Daoy (cell line): ENCODE results near the gene CSMD2. TPM values are rescaled to one million over a fixed set of nuclear protein-coding genes. Genes with fewer than 3 reads are reported as not detected.

Experiments used
- DNase-seq: peaks from one replicate; pipeline ENCODE4 v3.0.0-alpha.2; 2015; ENCODE audit warnings: low read depth
- total RNA-seq: library from RNA; depleted of rRNA; stranded (reverse); fragments of >200 nt; shearing (Covaris generic); gene quantifications from 2 replicates; pipeline ENCODE4 v1.2.3, GENCODE V29; 2014

The CSMD2 gene
- total RNA-seq, 1 experiment from 2014 or later = 5.0 TPM

DNA sequence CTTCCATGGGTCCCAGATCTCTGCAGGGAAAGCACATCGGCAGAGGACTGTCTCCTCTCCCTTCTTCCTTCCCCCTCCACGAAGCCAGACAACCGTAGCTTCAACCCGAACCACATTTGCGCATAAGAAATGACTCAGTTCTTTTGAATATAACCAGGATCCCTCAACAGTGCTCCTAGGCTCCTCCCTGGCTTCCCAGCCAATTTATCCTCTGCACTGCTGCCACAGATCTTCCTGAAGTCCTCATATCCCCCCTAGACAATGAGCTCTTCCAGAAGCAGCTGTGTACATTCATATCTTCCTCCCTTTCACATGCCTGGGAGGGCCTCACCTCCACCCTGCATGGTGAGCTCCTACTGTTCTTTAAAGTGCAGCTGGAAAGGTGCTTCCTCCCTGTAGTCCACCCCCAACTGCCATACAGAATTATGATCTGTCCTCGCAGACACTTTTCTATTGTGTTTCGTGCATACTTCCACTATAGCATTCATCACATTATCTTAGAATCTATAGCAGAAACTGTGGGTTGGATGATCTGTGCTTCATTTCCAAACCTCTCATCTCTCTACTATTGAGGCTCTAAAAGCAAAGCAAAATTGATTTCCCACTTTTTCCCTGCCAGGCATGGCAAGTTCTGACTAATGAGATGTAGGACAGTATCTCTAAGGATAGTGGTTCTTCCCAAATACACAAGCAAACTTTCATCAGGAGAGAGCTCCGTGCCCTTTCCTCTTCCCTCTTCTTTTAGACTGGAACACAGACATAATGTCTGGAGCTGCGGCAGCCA, 480.4 kb downstream of the CSMD2 start:
- DNase-seq = no peak

DNA sequence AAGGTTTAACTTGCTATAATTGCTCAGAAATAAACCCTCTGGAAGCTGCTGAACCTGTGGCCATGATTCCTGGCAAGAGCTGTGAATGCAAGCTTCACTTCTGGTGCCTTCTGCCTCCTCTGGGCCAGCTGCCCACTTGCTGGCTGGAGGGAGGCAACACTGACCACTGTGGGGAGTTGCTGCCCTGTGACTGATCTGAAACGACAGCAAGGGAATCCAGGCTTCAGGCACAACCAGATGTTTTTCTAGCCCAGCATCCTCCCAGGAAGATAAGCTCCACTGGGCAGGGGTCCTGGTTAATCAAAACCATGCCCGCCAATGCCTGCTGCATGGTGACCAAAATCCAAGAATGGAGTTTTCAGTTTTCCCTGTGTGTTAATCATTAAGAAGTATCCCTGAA, 481.1 kb downstream of the CSMD2 start:
- no peak for DNase-seq

DNA sequence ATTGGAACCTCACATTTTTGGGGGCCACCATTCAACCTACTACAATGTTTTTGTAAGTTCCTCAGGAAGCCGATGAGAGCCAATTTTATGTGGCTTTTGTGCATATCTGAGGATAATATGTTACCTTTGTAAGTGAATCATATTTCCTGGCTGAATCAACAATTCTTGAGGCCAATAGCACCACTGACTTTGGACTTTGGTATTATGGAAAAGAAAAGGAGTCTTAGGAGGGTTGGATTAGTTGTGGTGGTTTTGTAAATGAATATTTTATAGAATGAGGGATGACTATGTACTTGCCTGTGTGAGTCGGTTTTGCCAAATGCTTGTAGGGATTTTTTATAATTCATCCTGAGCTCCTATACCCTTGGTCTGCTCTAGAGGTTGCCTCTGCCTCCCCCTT, 482.7 kb downstream of the CSMD2 start:
- no peak for DNase-seq

DNA sequence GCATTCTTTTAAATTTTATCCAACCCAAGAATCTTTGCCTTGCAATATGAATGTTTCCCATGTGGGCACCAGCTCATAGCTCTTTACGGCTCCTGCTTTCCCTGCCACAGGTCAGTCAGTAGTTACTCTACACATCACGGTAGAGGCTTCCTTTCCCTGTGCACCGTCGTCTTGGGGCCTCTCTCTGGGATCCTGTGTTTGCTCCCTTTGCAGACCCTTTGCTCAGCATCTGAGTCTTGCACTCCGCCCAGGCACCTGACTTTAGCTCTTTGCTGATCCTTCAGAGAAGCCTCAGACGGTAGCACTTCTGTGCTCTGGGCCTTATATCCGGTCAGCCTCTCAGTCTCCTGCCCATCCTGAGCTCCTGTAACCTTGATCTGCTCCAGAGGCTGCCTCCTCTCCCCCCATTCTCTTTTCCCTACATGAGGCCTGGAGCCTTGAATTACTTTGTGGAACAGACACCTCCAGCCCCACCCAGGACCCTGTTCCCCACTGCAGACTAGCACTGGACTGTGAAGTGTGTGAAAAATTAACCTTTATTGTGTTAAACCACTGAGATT, 484.7 kb downstream of the CSMD2 start:
- no peak for DNase-seq

DNA sequence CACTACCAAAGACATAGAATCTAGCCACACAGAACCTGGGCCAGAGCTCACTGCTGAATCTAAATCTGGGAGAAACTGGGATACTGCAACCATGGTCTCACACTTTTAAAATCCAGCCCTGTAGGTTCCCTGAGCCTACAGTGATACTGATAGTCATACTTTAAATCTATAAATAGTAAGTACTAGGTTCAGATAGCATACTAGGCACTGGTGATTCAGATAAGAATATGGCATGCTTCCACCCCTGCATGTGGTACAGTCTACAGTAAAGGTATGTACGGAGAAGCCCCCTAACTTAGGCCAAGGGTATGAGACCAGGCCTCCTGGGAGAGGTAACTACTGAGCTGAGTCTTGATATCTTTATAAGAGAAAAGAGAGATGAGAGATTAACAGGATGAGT, 494.5 kb downstream of the CSMD2 start:
- DNase-seq = no peak

DNA sequence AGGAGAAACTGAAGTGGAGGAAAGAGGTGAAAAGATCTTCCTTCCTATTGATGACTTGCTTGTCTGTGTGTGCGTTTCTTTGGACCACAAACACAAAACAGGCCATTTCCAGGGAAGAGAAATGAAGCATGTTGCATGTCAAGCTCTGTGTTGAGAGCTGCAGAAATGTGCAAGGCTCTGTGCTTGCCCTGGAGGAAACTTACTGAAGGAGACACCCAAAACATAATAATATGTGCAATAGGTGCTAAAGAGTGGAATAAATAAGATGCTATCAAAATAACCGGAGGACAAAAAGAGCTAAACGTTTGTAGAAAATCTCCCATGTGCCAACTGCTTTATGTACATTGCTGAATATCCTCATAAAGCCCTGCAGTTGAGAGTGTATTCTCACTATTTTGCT, 496.3 kb downstream of the CSMD2 start:
- DNase-seq = no peak

DNA sequence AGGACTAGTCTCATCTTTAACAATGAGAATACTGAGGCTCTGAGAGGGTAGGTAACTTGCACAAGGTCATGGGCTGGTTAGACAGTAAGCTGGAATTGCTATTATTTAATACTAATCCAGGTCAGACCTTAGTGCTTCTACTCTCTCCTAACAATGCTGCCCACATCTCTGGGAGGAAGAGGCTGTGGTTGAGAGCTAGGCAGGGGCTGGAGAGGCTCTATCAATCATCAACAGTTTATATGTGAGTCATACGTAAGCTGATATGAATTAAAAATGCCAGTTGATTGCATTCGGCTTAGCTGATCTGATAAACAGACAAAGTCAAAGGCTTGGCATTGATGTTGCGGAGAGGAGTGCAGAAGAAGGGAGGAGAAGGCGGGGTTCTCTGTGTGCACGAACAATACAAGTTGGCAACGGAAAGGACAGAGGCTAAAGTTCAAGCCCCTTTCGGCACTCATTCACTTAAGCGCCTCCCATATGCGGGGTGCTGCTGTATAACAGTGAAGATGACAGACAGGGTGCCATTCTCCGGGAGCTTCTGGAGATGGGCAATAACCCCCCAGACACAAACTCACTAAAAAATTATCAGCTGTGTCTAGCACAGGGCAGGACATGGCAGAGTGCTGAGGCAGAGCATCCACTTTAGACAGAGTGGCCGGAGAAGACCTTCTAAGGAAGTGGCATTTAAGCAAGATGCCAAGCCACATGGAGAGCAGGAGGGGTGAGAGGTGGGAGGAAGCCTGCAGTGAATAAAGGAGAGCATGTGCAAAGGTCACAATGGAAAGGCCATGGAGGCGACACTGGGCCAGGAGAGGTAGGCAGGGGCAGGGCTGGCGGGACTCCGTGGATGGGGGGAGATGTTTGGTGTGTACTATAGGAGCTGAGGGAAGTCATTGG, 497.4 kb downstream of the CSMD2 start:
- no peak for DNase-seq

DNA sequence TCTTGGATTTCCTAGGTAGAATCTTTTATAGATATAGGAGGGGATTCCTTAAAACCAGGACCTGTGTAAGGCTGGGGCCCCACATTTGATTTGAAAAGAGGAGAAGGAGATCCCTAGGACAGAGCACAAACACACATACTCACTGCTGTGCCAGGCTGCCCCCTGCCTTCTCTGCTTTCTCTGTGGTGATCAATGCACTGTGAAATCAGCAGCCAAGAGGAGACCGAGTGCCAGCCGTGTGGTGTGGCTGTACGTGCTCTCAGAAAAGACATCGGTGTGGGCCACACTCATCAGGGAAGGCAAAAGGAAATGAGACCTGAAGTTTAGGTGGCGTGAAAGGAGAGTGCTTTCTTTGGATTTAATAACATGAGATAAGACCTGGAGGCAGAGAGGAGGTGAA, 498.4 kb downstream of the CSMD2 start:
- DNase-seq = no peak

DNA sequence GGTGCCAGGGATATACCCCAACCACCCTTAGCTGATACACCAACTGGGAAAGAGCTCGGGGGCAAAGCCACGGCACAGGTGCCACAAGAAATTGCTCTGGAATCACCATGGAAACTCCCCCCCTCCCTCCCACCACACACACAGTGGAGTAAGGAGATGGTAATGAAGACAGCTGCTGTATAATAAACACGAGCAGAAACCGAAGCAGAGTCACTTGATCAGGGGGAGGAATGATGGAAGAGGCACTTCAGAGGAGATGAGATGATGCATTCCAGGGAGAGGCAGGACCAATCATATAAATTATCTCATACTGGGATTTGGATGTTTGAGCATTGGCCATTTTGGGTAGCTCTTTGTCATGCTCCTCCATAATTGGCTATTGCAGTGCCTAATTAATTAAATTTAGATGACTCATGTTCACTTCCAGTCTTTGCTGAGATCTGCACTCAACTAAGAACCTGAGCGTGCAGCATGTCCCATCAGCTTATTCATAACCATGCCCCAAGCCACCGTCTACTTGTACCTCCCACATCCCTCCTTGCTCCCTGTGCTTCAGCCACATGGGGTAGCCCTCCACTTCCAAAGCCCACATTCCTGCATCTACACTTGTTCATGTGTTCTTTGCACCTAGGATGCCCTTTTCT, 503.1 kb downstream of the CSMD2 start:
- no peak for DNase-seq

DNA sequence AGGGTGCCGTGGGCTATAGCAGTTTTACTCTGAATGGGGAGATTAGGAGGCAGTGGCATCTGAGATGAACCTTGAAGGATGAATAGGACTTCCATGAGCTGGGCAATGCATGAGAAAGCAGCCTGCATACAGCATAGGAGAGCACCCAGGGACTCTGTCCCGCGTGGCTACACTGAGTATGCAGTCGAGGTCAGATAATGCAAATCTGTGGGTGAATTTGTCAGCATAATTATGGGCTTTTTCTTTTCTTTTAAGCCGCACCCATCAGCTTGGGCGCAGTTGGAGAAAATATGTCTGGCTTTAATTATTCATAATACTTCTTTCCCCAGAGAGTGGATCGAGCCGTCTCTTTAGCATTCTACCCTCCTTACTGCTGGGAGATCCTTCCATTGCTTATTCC, 504.1 kb downstream of the CSMD2 start:
- no peak for DNase-seq

DNA sequence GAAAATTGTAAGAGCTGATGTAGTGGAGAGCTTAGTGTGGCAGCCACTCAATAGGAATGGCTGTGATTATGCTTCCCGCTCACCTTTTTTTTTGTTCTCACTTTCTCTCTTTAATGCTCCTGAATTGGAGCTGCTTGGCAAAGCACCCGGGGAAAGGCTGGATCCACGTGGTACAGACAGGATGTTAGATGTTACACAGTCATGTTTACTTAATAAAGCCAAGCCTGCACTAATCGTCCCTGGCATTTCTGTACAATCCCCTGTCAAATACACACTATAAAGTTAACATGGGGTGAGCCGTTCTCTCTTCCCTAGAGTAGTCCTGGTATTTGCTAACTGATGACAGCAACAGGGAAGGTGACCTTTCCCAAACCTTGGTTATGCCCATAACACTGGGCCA, 504.8 kb downstream of the CSMD2 start:
- no peak for DNase-seq

DNA sequence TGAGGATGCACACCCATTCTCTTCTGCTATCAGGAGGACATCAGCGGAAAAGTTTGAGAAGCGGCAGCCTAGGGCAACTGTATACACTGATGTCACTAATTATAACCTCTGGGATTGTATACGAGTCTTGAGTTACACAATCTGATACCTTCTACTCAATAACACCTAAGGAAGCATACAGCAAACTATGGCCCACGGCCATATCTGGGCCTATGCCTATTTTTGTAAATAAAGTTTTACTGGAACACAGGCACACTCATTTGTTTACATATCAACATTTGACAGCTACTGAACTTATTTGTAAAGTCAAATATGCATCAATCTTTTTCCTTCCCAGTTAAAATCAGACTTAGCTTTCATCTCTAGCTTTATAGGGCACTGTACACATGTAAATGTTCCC, 505.4 kb downstream of the CSMD2 start:
- no peak for DNase-seq

DNA sequence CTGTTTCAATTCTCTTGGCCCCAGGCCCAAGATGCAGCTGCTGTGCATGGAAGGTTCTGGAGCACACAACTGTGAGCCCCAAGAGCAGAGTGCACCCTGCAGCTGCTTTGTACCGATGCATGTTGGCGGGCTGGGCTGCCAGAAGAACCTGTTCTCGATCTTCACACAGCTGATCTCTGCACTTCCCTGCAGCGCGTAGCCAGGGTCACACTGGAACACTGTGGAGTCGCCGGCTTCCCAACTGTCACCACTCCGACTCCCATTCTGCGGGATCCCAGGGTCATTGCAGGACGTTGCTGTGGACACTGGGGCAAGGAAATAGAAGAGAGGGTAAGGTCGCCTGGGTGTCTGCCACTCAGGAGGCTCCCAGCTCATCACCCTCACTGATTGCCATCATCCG, 507.2 kb downstream of the CSMD2 start:
- no peak for DNase-seq

DNA sequence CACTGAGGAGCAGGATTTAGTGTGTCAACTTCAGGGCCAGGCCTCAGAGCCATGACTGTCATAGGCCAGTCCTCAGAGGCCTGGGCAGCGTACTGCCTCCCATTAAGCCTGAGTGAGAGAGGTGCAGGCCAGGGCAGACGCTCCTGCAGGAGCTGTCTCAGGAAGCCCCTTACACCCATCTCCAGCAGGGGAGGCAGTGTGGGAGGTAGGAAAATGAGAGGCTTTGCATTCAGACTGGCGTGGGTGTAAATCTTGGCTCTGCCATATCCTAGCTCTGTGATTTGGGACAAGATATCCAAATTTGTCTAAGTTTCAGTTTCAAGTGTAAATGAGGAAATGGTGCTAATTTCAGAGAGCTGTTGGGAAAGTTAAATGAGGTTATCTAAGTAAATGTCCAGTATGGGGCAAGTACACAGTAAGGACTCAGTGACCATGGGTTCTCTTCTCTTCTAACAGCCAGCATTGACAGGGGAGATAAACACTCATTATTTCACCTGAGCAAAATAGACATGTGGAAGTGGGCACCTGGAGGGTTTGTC, 508.5 kb downstream of the CSMD2 start:
- no peak for DNase-seq

DNA sequence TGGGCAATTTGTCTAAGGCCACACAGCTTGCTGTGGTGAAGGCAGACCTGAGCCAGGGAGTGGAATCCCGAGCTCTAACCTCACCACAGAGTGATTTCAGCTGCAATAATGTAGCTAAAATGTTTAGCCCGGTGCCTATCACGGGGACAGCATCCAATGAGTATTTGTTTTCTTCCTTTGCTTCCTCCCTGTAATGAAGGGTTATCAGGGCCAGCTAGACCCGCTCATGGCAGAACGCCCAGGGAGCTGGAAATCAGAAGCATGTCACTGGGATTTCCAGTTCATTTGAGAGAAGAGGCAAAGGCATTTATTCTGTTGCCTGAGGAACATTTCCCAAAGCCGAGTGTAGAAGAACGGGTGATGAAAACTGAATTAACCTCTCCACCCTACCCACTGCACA, 509.5 kb downstream of the CSMD2 start:
- DNase-seq = no peak

DNA sequence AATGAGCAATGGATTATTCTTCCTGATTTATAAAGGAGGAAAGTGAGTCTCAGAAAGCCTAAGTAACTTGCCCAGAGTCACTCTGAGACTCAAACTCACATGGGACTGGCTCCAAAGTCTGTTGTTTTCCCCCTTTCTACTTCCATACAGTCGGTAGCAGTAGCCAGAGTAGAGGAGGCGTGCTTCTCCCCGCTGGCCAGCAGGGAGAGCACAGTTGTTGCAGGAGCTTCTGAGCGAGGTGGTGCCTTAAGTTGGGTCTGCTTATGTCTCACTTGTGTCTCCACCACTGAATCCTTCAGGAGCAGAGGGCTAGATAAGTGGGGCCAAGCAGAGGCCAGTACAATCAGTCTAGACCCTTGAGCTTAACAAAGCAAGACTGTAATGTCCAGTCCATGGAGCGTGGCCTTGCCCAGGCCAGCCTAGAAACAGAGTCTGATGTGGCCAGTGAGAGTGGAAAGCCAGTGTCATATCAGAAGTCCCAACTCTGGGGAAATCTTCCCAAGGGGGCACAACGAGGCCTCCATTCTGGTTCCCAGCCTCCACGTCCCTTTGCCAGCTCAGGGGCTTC, 510.7 kb downstream of the CSMD2 start:
- DNase-seq = no peak

DNA sequence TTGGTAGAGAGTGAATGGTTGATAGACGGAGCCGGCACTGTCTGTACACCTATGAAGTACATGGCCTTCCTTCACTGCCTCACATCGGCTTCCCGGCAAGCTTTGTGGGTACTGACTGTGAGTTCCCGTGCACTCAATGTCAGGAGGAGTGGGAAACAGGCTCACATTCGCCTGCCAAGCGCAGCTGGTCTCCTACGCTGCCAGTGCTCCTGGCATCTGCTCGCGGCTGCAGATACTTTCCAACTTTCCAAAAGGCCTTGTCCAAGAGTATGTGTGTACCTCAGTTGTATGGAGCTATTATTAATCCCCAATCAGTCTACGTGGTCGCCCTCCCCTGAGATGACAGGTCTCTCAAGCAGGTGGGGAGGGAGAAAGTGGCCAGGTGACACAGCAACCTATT, 511.8 kb downstream of the CSMD2 start:
- DNase-seq = no peak

DNA sequence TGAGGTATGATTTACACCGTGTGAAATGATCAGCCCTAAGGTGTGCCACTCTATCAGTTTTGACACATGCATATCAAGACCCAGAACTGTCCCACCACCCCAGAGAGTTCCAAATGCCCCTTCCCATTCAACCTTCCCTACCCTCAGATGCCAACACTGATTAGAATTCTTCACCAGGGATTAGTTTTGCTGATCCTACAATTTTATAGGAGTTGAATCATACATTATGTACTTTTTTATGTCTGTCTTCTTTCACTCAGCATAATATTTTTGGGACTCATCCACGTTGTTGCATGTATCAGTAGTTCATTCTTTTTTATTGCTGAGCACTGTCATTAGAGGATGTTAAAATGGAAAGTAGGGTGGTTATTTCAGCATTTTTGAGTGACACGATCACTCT, 514.3 kb downstream of the CSMD2 start:
- DNase-seq = no peak

DNA sequence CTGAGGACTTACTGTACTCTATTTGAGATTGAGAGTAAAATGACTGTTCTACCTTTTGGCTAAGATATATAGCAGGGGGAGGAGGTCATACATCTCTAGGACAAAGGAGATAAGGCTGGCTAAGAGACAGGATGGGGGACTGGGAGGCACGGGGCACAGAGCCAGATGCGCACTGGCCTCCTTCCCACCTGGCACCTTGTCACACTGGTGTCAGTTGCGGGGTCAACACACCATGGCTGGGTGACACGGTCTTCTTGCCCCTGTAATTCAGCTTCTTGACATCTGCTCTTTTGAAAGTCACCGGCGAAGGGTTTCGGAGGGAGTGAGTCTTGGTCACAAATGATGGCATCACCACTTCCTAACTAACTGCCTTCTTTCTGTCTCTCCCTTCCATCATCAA, 515.3 kb downstream of the CSMD2 start:
- DNase-seq = no peak

DNA sequence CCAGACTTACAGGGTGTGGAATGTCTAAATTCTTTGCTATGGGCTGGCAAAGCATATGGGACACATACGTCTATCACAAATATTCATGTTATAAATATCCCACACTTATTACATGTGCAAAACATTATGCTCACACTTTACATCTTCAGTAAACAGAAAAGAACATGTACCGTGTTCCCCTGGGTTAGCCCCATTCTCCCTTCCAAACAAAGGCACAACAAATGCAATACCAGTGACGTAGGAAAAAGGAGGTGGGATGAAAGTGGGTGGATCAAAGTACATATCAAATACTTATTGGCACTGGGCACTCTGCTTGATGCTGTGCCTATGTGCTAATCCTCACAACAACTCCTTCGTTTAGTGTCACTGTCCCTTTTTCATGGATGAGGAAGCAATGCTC, 521.8 kb downstream of the CSMD2 start:
- DNase-seq = no peak

DNA sequence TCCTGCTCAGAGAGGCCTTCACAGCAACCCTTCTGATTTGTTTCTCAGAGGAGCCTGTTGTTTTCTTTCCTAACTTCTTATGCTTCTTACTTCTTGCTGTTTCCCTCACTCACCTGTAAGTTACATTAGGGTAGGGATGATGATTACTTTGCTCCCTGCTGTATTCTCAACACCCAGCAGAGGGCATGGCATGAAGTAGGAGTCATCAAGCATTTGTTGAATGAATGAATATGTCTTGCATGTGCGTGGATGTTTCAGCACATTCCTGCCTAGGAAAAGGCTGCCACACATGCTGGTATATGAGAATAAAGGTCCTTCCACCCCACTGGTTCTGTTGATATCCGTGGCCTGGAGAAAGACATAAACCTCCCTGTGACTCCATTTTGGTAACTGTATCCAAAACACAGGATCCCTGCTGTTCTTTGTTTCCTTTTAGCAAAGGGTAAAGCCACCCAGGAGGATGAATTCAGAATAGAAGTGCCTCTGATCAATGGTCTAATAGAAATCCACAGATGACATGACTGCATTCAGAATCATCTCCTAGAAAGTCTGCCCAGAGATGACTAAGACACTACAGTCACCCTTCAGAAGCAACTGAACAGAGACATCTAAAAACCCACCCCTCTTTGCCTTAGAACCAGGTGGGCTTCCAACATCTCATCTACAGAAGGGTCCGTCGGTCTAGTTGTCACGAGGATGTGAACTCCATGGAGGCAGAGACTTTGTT, 523.8 kb downstream of the CSMD2 start:
- DNase-seq = no peak
